ENCODE measurements around the gene RASGRP3. TPM values are rescaled to one million over a fixed set of nuclear protein-coding genes. Genes with fewer than 3 reads are reported as not detected.

The RASGRP3 gene
- total and polyA plus RNA-seq, 9 of the 15 experiments (the other 6 are each of a cell fraction or from before 2014, with no cell fraction given) = 0.18 to 1.7 (median 1.2) TPM

DNA sequence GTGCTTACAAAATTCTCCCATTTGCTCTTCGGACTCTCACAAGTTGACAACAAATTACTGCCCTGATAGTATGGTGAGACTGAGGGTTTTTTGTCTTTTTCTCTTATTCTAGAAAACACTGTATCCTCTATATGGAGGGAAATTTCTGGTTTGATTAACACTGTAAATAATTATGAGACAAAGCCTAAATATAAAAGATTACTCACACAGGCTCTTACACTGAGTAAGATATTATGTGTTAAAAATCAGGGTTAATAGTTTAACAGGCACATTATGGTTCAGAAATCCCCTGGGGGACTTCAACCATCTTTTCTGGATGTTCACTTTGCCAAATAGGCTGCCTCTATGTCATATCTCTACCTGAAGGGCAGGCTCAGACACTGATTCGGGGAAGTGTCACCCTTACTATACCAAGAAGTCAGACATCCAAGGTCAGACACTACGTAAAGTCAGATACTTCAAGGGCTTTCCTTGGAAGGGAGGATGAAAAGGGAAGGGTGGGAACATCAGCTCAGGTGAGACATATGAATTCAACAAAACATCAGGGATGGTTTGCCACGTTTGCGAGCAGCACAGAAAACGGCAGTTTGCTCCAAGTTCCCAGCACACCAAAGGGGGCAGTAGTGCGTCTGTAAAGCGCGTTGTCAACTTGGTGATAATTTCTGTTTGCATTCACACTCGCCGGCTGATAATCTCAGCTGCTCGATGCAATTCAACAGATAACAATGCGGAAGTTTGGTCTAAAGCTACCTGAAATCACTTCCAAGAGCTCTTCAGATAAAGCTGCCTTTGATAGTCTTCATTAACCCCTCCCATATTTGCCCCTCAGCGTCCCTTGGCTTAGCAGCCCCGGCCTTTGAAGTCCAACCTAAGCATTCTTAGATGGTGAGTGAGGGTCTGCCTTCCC lies 972 bp upstream of the RASGRP3 start (continued):
- no peak for TF ChIP-seq MXI1 (IDR thresholded peaks at IDR 0.05; ENCODE audit: low read depth, low read length)
- no peak for TF ChIP-seq ZSCAN29 (IDR thresholded peaks at IDR 0.05)
- 0 out of 2 replicates have a peak, but pooled peaks have one; percentile 13 for TF ChIP-seq SMC3 (conservative IDR thresholded peaks at IDR 0.05; ENCODE audit: insufficient read depth, low read depth, low read length)
- TF ChIP-seq ZNF140 (CRISPR knock-in tag; IDR thresholded peaks at IDR 0.05) = no peak
- TF ChIP-seq, protein P1, sequence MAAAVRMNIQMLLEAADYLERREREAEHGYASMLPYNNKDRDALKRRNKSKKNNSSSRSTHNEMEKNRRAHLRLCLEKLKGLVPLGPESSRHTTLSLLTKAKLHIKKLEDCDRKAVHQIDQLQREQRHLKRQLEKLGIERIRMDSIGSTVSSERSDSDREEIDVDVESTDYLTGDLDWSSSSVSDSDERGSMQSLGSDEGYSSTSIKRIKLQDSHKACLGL (CRISPR knock-in tag; IDR thresholded peaks at IDR 0.05; ENCODE audit: borderline replicate concordance, poor library complexity, severe bottlenecking) = no peak
- TF ChIP-seq HEY1 (CRISPR knock-in tag; IDR thresholded peaks at IDR 0.05; ENCODE audit: borderline replicate concordance) = no peak
- no peak for TF ChIP-seq ZNF3 (CRISPR knock-in tag; IDR thresholded peaks at IDR 0.05)
- no peak for TF ChIP-seq UBTF (IDR thresholded peaks at IDR 0.05; ENCODE audit: borderline replicate concordance in 1 of 2, low read depth in 2 of 2, low read length in 2 of 2)
- TF ChIP-seq, protein P2, sequence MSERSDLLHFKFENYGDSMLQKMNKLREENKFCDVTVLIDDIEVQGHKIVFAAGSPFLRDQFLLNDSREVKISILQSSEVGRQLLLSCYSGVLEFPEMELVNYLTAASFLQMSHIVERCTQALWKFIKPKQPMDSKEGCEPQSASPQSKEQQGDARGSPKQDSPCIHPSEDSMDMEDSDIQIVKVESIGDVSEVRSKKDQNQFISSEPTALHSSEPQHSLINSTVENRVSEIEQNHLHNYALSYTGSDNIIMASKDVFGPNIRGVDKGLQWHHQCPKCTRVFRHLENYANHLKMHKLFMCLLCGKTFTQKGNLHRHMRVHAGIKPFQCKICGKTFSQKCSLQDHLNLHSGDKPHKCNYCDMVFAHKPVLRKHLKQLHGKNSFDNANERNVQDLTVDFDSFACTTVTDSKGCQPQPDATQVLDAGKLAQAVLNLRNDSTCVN (CRISPR knock-in tag; IDR thresholded peaks at IDR 0.05) = no peak
- no peak for TF ChIP-seq HOXB6 (CRISPR knock-in tag; IDR thresholded peaks at IDR 0.05; ENCODE audit: borderline replicate concordance)
- TF ChIP-seq NFATC3 (IDR thresholded peaks at IDR 0.05) = no peak
- TF ChIP-seq, protein P3, sequence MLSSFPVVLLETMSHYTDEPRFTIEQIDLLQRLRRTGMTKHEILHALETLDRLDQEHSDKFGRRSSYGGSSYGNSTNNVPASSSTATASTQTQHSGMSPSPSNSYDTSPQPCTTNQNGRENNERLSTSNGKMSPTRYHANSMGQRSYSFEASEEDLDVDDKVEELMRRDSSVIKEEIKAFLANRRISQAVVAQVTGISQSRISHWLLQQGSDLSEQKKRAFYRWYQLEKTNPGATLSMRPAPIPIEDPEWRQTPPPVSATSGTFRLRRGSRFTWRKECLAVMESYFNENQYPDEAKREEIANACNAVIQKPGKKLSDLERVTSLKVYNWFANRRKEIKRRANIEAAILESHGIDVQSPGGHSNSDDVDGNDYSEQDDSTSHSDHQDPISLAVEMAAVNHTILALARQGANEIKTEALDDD (IDR thresholded peaks at IDR 0.05) = 0 out of 2 replicates have a peak, but pooled peaks have one; percentile 33
- TF ChIP-seq, protein P4, sequence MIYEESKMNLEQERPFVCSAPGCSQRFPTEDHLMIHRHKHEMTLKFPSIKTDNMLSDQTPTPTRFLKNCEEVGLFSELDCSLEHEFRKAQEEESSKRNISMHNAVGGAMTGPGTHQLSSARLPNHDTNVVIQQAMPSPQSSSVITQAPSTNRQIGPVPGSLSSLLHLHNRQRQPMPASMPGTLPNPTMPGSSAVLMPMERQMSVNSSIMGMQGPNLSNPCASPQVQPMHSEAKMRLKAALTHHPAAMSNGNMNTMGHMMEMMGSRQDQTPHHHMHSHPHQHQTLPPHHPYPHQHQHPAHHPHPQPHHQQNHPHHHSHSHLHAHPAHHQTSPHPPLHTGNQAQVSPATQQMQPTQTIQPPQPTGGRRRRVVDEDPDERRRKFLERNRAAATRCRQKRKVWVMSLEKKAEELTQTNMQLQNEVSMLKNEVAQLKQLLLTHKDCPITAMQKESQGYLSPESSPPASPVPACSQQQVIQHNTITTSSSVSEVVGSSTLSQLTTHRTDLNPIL (CRISPR knock-in tag; IDR thresholded peaks at IDR 0.05) = no peak
- TF ChIP-seq ZNF175 (CRISPR knock-in tag; IDR thresholded peaks at IDR 0.05; ENCODE audit: low read depth) = no peak; the same call in 1 of the 2 replicates
- no peak for TF ChIP-seq ZC3H11A (IDR thresholded peaks at IDR 0.05; ENCODE audit: low read depth, low read length)
- 0 out of 2 replicates have a peak, but pooled peaks have one; percentile 28 for TF ChIP-seq ZFP91 (CRISPR knock-in tag; IDR thresholded peaks at IDR 0.05)

Measured in K562 (cell line).